WTC11 (cell line): ENCODE results near the gene MEGF10. TPM values are rescaled to one million over a fixed set of nuclear protein-coding genes. Genes with fewer than 3 reads are reported as not detected.

Experiments used
- ATAC-seq: fragments of 200-7000 bp; cut with Tn5 transposase; 2 replicates; pipeline ENCODE4 v1.10.0; 2021; ENCODE audit warnings: mild to moderate bottlenecking, moderate library complexity
- CTCF ChIA-PET: fragments of 300-600 bp; sonication (Branson Sonifier 250); formaldehyde crosslinking; loops from one replicate; lab custom pipeline; 2021; ENCODE audit warnings: antibody characterized with exemption; lab: Charles Lee
- POLR2A ChIA-PET: fragments of 350-600 bp; sonication (Branson Sonifier 250); formaldehyde crosslinking; loops from one replicate; lab custom pipeline; 2021; ENCODE audit warnings: antibody characterized with exemption; lab: Charles Lee
- DNase-seq: peaks from one replicate; pipeline ENCODE4 v3.0.0; 2021; ENCODE audit warnings: low spot score
- H3K27ac Mint-ChIP-seq: 2 replicates; pipeline ENCODE4 v1.8.0; 2021; ENCODE audit warnings: mixed read lengths
- H3K27me3 Mint-ChIP-seq: 2 replicates; pipeline ENCODE4 v1.8.0; 2021; ENCODE audit warnings: low read depth, mild to moderate bottlenecking, moderate library complexity, mixed read lengths
- H3K36me3 Mint-ChIP-seq: 2 replicates; pipeline ENCODE4 v1.8.0; 2021; ENCODE audit warnings: mixed read lengths
- H3K4me1 Mint-ChIP-seq: 2 replicates; pipeline ENCODE4 v1.8.0; 2022; ENCODE audit warnings: mixed read lengths
- H3K4me3 Mint-ChIP-seq: 2 replicates; pipeline ENCODE4 v1.8.0; 2021; ENCODE audit warnings: mild to moderate bottlenecking, moderate library complexity, mixed read lengths
- H3K9me3 Mint-ChIP-seq: 2 replicates; pipeline ENCODE4 v1.8.0; 2021; ENCODE audit warnings: mixed read lengths
- CBFB ChIP-seq: sonication (generic); formaldehyde crosslinking; IDR thresholded peaks from 2 replicates; pipeline ENCODE4 v1.8.1; 2022; ENCODE audit warnings: mild to moderate bottlenecking, low read depth, missing genetic modification reagents
- E2F1 ChIP-seq: sonication (generic); formaldehyde crosslinking; IDR thresholded peaks from 2 replicates; pipeline ENCODE4 v1.8.0; 2022; ENCODE audit warnings: mild to moderate bottlenecking, missing genetic modification reagents
- FOXJ3 ChIP-seq: sonication (generic); formaldehyde crosslinking; IDR thresholded peaks from 2 replicates; pipeline ENCODE4 v1.9.0; 2021; ENCODE audit warnings: missing genetic modification reagents, mild to moderate bottlenecking, borderline replicate concordance
- GRHL2 ChIP-seq: fragments of 250-450 bp; sonication (Bioruptor Pico); IDR thresholded peaks from 2 replicates; pipeline ENCODE4 v1.8.0; 2022; ENCODE audit warnings: mild to moderate bottlenecking, moderate library complexity; ENCODE audit not compliant: insufficient replicate concordance, severe bottlenecking
- GTF2I ChIP-seq: fragments of 250-450 bp; sonication (Bioruptor Pico); conservative IDR thresholded peaks from 2 replicates; pipeline ENCODE4 v1.4.0; 2021; ENCODE audit warnings: mild to moderate bottlenecking
- JAZF1 ChIP-seq: fragments of 250-450 bp; sonication (Bioruptor Pico); IDR thresholded peaks from 2 replicates; pipeline ENCODE4 v1.9.0; 2021; ENCODE audit warnings: moderate library complexity, mild to moderate bottlenecking, inconsistent platforms
- NFATC4 ChIP-seq: fragments of 250-450 bp; sonication (Bioruptor Pico); IDR thresholded peaks from 2 replicates; pipeline ENCODE4 v1.9.0; 2021; ENCODE audit warnings: mild to moderate bottlenecking
- NFE2L1 ChIP-seq: sonication (generic); formaldehyde crosslinking; IDR thresholded peaks from 2 replicates; pipeline ENCODE4 v1.8.1; 2023; ENCODE audit warnings: missing genetic modification reagents
- PREB ChIP-seq: sonication (generic); formaldehyde crosslinking; IDR thresholded peaks from 2 replicates; pipeline ENCODE4 v1.8.1; 2022; ENCODE audit warnings: mild to moderate bottlenecking, missing genetic modification reagents, moderate library complexity, borderline replicate concordance
- SMAD3 ChIP-seq: sonication (generic); formaldehyde crosslinking; IDR thresholded peaks from 2 replicates; pipeline ENCODE4 v1.8.0; 2022; ENCODE audit warnings: missing genetic modification reagents, mild to moderate bottlenecking, borderline replicate concordance
- SOX15 ChIP-seq: fragments of 250-450 bp; sonication (Bioruptor Pico); IDR thresholded peaks from 2 replicates; pipeline ENCODE4 v1.9.0; 2021; ENCODE audit warnings: mild to moderate bottlenecking
- TP53 ChIP-seq: sonication (generic); formaldehyde crosslinking; IDR thresholded peaks from 2 replicates; pipeline ENCODE4 v1.8.1; 2023; ENCODE audit warnings: mild to moderate bottlenecking, missing genetic modification reagents
- ZNF121 ChIP-seq: sonication (generic); formaldehyde crosslinking; IDR thresholded peaks from 2 replicates; pipeline ENCODE4 v1.8.0; 2023; ENCODE audit warnings: missing genetic modification reagents
- ZNF138 ChIP-seq: sonication (generic); formaldehyde crosslinking; conservative IDR thresholded peaks from 2 replicates; pipeline ENCODE4 v1.8.1; 2022; ENCODE audit warnings: mild to moderate bottlenecking, moderate library complexity, missing genetic modification reagents
- ZNF317 ChIP-seq: sonication (generic); formaldehyde crosslinking; IDR thresholded peaks from 2 replicates; pipeline ENCODE4 v1.8.1; 2023; ENCODE audit warnings: low read depth, mild to moderate bottlenecking, moderate library complexity, missing genetic modification reagents, borderline replicate concordance
- total RNA-seq: library from RNA; stranded (reverse); gene quantifications from 3 replicates; pipeline ENCODE4 v1.2.3, GENCODE V29; 2021
- TF ChIP-seq, protein P1 (sequence below): sonication (generic); formaldehyde crosslinking; IDR thresholded peaks from 2 replicates; pipeline ENCODE4 v1.8.1; 2023; ENCODE audit warnings: mild to moderate bottlenecking, moderate library complexity, missing genetic modification reagents
- TF ChIP-seq, protein P2 (sequence below): fragments of 250-450 bp; sonication (Bioruptor Pico); IDR thresholded peaks from 2 replicates; pipeline ENCODE4 v1.9.0; 2021; ENCODE audit warnings: mild to moderate bottlenecking
- TF ChIP-seq, protein P3 (sequence below): sonication (generic); formaldehyde crosslinking; IDR thresholded peaks from 2 replicates; pipeline ENCODE4 v1.8.1; 2022; ENCODE audit warnings: mild to moderate bottlenecking, moderate library complexity, missing genetic modification reagents
- TF ChIP-seq, protein P4 (sequence below): sonication (generic); formaldehyde crosslinking; IDR thresholded peaks from 2 replicates; pipeline ENCODE4 v1.8.1; 2023; ENCODE audit warnings: mild to moderate bottlenecking, missing genetic modification reagents
- TF ChIP-seq, protein P5 (sequence below): sonication (generic); formaldehyde crosslinking; IDR thresholded peaks from 2 replicates; pipeline ENCODE4 v1.8.0; 2022; ENCODE audit warnings: mild to moderate bottlenecking, missing genetic modification reagents

The MEGF10 gene
- total RNA-seq, 1 experiment from 2014 or later = 24.5 TPM

DNA sequence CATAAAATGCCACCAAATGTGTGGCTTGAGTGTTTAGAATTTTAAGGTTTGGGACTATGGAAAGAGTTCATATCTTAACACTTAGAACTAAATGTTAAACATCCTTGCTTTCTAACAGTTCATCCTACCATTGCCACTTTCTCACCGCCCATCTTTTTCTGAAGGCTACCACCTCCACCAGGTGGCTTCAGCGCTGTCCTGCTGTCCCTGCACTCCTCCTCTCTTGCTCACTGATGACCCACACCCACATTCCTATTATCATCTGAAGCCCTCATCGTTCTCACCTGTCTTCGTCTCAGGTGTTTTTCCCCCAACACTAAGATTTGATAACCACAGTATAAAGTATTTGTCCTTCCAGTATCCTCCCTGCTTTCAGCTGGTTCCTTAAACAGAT, 7.4 kb downstream of the MEGF10 start:
- Mint-ChIP-seq H3K27me3 (no peaks in the 10 kb centered on the region), H3K27ac (peak overlapping the region; percentile 5; the same call in 1 of the 2 replicates), H3K4me1 (peaks cover 64% of the 10 kb centered on the region)
- CTCF ChIA-PET = interaction anchor here (3.5 kb wide), 1 partner anchor 76 kb away, joined by 15 read pairs; no protein-coding TSS in a partner anchor
- POLR2A ChIA-PET = no interaction called here
- peak; percentile 58 for ATAC-seq
- TF ChIP-seq, protein P1, sequence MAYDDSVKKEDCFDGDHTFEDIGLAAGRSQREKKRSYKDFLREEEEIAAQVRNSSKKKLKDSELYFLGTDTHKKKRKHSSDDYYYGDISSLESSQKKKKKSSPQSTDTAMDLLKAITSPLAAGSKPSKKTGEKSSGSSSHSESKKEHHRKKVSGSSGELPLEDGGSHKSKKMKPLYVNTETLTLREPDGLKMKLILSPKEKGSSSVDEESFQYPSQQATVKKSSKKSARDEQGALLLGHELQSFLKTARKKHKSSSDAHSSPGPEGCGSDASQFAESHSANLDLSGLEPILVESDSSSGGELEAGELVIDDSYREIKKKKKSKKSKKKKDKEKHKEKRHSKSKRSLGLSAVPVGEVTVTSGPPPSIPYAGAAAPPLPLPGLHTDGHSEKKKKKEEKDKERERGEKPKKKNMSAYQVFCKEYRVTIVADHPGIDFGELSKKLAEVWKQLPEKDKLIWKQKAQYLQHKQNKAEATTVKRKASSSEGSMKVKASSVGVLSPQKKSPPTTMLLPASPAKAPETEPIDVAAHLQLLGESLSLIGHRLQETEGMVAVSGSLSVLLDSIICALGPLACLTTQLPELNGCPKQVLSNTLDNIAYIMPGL (CRISPR knock-in tag) = no peak
- TF ChIP-seq SMAD3 (CRISPR knock-in tag) (no peak), E2F1 (CRISPR knock-in tag) (no peak), ZNF121 (CRISPR knock-in tag) (no peak), JAZF1 (no peak), SOX15 (CRISPR knock-in tag) (no peak), GTF2I (CRISPR knock-in tag) (no peak), ZNF317 (CRISPR knock-in tag) (no peak), GRHL2 (CRISPR knock-in tag) (no peak), FOXJ3 (CRISPR knock-in tag) (no peak), ZNF138 (CRISPR knock-in tag) (no peak), NFE2L1 (no peak)
- TF ChIP-seq, protein P2, sequence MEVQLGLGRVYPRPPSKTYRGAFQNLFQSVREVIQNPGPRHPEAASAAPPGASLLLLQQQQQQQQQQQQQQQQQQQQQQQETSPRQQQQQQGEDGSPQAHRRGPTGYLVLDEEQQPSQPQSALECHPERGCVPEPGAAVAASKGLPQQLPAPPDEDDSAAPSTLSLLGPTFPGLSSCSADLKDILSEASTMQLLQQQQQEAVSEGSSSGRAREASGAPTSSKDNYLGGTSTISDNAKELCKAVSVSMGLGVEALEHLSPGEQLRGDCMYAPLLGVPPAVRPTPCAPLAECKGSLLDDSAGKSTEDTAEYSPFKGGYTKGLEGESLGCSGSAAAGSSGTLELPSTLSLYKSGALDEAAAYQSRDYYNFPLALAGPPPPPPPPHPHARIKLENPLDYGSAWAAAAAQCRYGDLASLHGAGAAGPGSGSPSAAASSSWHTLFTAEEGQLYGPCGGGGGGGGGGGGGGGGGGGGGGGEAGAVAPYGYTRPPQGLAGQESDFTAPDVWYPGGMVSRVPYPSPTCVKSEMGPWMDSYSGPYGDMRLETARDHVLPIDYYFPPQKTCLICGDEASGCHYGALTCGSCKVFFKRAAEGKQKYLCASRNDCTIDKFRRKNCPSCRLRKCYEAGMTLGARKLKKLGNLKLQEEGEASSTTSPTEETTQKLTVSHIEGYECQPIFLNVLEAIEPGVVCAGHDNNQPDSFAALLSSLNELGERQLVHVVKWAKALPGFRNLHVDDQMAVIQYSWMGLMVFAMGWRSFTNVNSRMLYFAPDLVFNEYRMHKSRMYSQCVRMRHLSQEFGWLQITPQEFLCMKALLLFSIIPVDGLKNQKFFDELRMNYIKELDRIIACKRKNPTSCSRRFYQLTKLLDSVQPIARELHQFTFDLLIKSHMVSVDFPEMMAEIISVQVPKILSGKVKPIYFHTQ = no peak
- TF ChIP-seq, protein P3, sequence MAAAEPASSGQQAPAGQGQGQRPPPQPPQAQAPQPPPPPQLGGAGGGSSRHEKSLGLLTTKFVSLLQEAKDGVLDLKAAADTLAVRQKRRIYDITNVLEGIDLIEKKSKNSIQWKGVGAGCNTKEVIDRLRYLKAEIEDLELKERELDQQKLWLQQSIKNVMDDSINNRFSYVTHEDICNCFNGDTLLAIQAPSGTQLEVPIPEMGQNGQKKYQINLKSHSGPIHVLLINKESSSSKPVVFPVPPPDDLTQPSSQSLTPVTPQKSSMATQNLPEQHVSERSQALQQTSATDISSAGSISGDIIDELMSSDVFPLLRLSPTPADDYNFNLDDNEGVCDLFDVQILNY (CRISPR knock-in tag) = no peak
- TF ChIP-seq, protein P4, sequence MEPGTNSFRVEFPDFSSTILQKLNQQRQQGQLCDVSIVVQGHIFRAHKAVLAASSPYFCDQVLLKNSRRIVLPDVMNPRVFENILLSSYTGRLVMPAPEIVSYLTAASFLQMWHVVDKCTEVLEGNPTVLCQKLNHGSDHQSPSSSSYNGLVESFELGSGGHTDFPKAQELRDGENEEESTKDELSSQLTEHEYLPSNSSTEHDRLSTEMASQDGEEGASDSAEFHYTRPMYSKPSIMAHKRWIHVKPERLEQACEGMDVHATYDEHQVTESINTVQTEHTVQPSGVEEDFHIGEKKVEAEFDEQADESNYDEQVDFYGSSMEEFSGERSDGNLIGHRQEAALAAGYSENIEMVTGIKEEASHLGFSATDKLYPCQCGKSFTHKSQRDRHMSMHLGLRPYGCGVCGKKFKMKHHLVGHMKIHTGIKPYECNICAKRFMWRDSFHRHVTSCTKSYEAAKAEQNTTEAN (CRISPR knock-in tag) = no peak
- TF ChIP-seq, protein P5, sequence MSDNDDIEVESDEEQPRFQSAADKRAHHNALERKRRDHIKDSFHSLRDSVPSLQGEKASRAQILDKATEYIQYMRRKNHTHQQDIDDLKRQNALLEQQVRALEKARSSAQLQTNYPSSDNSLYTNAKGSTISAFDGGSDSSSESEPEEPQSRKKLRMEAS = no peak
- TF ChIP-seq, all 79 proteins: peak for 0
- no peak for DNase-seq
- Mint-ChIP-seq H3K9me3 (no peaks in the 10 kb centered on the region), H3K4me3 (no peak overlapping the region), H3K36me3 (no peaks in the 10 kb centered on the region)

DNA sequence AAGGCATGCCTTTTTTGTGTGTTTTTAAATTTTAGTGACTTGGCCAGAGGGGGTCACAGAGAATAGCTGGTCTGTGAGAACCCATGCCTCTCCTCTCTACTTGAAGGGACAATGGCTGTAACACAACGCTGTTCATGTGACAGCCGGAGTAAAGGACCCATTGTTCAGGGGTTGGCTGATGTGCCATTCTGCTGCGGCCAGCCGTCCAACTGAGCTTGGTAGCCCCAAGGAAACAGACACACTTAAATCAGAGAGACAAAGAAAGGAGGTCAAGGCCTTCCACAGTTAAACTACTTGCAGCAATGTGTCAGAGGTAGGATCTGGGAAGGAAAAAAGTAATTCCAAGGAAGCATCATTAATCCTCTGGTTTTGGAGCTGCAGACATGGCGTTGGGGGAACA, 8.1 kb downstream of the MEGF10 start:
- Mint-ChIP-seq H3K4me1 (peaks cover 58% of the 10 kb centered on the region), H3K9me3 (no peaks in the 10 kb centered on the region), H3K27ac (peak overlapping the region; percentile 42; the same call in 1 of the 2 replicates), H3K36me3 (no peaks in the 10 kb centered on the region), H3K4me3 (no peak overlapping the region), H3K27me3 (no peaks in the 10 kb centered on the region)
- CTCF ChIA-PET = interaction anchor here (1.1 to 3.5 kb wide), 3 partner anchors 69 to 194 kb away, joined by 3 to 25 read pairs (median 15); no protein-coding TSS in a partner anchor
- DNase-seq (no peak), ATAC-seq (no peak)
- POLR2A ChIA-PET = no interaction called here
- TF ChIP-seq SOX15 (CRISPR knock-in tag) (no peak), TP53 (no peak), CBFB (CRISPR knock-in tag) (no peak), E2F1 (CRISPR knock-in tag) (no peak), NFATC4 (CRISPR knock-in tag) (no peak), PREB (no peak)
